Measurements from ENCODE around the gene MOBP.

DNA sequence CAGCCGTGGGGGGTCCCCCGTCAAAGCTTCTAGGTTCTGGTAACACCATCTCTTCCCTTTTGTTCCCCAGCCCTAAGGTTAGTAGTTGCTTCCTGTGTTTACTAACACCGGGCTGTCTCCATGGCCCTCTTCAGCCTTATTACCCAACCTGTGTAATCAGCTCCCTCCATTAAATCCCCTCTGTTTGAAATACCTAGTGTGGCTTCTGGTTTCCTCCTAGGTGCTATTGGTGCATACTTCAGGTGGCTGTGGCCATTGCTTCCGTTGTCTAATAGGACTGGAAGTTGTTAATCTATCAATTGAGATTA lies 35.3 kb downstream of the MOBP start:
- no peak for TF ChIP-seq POLR2A (IDR thresholded peaks at IDR 0.05)
- TF ChIP-seq POLR2AphosphoS5 (IDR thresholded peaks at IDR 0.05): no peak
- no peak for TF ChIP-seq EP300 (IDR thresholded peaks at IDR 0.05)
- TF ChIP-seq, protein P1, sequence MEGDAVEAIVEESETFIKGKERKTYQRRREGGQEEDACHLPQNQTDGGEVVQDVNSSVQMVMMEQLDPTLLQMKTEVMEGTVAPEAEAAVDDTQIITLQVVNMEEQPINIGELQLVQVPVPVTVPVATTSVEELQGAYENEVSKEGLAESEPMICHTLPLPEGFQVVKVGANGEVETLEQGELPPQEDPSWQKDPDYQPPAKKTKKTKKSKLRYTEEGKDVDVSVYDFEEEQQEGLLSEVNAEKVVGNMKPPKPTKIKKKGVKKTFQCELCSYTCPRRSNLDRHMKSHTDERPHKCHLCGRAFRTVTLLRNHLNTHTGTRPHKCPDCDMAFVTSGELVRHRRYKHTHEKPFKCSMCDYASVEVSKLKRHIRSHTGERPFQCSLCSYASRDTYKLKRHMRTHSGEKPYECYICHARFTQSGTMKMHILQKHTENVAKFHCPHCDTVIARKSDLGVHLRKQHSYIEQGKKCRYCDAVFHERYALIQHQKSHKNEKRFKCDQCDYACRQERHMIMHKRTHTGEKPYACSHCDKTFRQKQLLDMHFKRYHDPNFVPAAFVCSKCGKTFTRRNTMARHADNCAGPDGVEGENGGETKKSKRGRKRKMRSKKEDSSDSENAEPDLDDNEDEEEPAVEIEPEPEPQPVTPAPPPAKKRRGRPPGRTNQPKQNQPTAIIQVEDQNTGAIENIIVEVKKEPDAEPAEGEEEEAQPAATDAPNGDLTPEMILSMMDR (IDR thresholded peaks at IDR 0.05): no peak
